Measurements from ENCODE around the gene TNFRSF21.

DNA sequence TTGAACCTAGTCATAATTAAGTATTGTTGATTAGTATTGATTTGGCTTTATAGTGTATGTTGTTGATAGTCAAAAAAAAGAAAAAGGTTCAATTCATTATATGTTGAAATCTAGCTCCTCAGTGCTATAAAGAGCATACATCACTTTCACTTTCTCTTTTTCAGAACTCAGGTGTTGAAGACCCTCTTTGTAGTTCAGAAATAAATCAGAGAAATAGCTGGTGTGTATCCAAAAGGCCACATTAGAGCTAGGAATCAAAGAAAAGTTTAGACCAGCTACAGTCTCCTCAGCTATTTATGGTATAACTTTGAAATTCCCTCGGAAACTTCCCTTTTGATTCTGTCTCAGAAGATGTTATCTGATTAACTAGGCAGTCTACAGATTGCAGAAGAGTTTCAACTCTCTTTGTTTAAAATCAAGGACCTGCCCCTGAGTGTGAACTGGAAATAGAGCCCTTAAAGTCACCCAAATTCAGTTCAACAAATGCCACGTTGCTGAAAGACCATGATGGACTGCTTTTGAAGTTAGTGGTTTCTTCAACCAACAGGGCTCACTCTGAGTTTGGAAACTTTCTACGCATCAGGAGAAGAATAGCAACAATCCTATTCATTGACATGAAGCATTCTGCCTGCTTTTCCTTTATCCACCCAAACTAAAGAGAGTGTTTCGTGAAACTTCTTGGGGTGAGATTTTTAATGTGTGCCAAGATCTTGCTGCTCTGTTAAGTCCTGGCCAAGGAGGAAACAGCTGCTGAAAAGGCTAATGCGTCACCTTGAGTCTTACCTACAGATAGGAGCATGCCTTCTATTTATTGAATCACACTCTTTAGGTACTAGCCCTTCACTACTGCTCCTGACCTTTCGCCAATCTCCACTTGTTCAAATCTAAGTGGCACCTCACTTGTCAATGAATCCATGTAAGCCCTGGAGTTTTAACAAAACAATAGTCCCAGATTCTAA, 111.7 kb downstream of the TNFRSF21 start:
- TF ChIP-seq, protein P1, sequence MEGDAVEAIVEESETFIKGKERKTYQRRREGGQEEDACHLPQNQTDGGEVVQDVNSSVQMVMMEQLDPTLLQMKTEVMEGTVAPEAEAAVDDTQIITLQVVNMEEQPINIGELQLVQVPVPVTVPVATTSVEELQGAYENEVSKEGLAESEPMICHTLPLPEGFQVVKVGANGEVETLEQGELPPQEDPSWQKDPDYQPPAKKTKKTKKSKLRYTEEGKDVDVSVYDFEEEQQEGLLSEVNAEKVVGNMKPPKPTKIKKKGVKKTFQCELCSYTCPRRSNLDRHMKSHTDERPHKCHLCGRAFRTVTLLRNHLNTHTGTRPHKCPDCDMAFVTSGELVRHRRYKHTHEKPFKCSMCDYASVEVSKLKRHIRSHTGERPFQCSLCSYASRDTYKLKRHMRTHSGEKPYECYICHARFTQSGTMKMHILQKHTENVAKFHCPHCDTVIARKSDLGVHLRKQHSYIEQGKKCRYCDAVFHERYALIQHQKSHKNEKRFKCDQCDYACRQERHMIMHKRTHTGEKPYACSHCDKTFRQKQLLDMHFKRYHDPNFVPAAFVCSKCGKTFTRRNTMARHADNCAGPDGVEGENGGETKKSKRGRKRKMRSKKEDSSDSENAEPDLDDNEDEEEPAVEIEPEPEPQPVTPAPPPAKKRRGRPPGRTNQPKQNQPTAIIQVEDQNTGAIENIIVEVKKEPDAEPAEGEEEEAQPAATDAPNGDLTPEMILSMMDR (IDR thresholded peaks at IDR 0.05), result no peak
- TF ChIP-seq POLR2A (IDR thresholded peaks at IDR 0.05), result no peak

Data from heart left ventricle (tissue), 13 donors.